NCI-H446 (cell line): Measurements from ENCODE around the gene PTHLH.

Experiments
- DNase-seq, 2 experiments: peaks; one replicate each; lab custom pipeline; 2025; lab: John Stamatoyannopoulos, UW

Gene PTHLH

GRCh38 chr12:27974735-27975221 is 2.2 kb upstream of the PTHLH start:
- no peak for DNase-seq

- no peak for DNase-seq
These were observed 956 bp upstream of the PTHLH start for GRCh38 chr12:27973487-27973890.

- no peak for DNase-seq
These were observed 927 bp downstream of the PTHLH start for GRCh38 chr12:27971606-27972005.

- no peak for DNase-seq
These were observed 1.4 kb downstream of the PTHLH start for GRCh38 chr12:27971121-27971489.

GRCh38 chr12:27970401-27971120 is 2.0 kb downstream of the PTHLH start:
- DNase-seq: no peak

GRCh38 chr12:27969624-27970400 is 2.7 kb downstream of the PTHLH start:
- no peak for DNase-seq

GRCh38 chr12:27968972-27969623 is 3.4 kb downstream of the PTHLH start:
- DNase-seq: no peak

GRCh38 chr12:27967551-27968054 is 4.9 kb downstream of the PTHLH start:
- DNase-seq: peak in 1 of 2 experiments; percentile 75

- peak; percentile 24 to 65 for DNase-seq
These were observed 5.7 kb downstream of the PTHLH start for GRCh38 chr12:27966870-27967269.

- peak in 1 of 2 experiments; percentile 80 for DNase-seq
These were observed 6.6 kb downstream of the PTHLH start for GRCh38 chr12:27965966-27966365.

- DNase-seq: peak in 1 of 2 experiments; percentile 38
These were observed 7.1 kb downstream of the PTHLH start for GRCh38 chr12:27965411-27965810.

- no peak for DNase-seq
These were observed 8.4 kb downstream of the PTHLH start for GRCh38 chr12:27964123-27964522.

- peak; percentile 30 to 70 for DNase-seq
These were observed 11.7 kb downstream of the PTHLH start for GRCh38 chr12:27960821-27961220.

GRCh38 chr12:27958675-27959074 is 13.9 kb downstream of the PTHLH start:
- DNase-seq: no peak

GRCh38 chr12:27957366-27957765 is 15.2 kb downstream of the PTHLH start:
- DNase-seq: no peak

- DNase-seq: no peak
These were observed 18.7 kb downstream of the PTHLH start for GRCh38 chr12:27953817-27954216.

GRCh38 chr12:27953348-27953747 is 19.2 kb downstream of the PTHLH start:
- no peak for DNase-seq

GRCh38 chr12:27952510-27952909 is 20.0 kb downstream of the PTHLH start:
- DNase-seq: no peak

GRCh38 chr12:27951898-27952297 is 20.6 kb downstream of the PTHLH start:
- no peak for DNase-seq

- DNase-seq: no peak
These were observed 26.1 kb downstream of the PTHLH start for GRCh38 chr12:27946421-27946820.

GRCh38 chr12:27940756-27941402 is 31.7 kb downstream of the PTHLH start:
- DNase-seq: peak; percentile 48 to 78

- no peak for DNase-seq
These were observed 32.3 kb downstream of the PTHLH start for GRCh38 chr12:27940245-27940644.
